GM12878 (cell line): ENCODE results near the gene NADSYN1. TPM values are rescaled to one million over a fixed set of nuclear protein-coding genes. Genes with fewer than 3 reads are reported as not detected.

Experiments
- ATF7 ChIP-seq: fragments of 450-650 bp; IDR thresholded peaks from 2 replicates; pipeline ENCODE4 v1.6.1; 2016; ENCODE audit warnings: low read depth, mild to moderate bottlenecking
- BCL3 ChIP-seq: IDR thresholded peaks from 2 replicates; pipeline ENCODE4 v1.6.1; 2011; ENCODE audit warnings: borderline replicate concordance, low read depth, mild to moderate bottlenecking, moderate library complexity, low read length; ENCODE audit not compliant: insufficient read depth, poor library complexity, severe bottlenecking
- BHLHE40 ChIP-seq, 2 experiments: fragments of 450-650 bp in 1 of 2; IDR thresholded peaks; 2 replicates each; pipeline ENCODE4 v1.6.1; 2011 to 2017; ENCODE audit warnings: low read depth in 2 of 2, borderline replicate concordance in 1 of 2, improper control_type of control experiment in 1 of 2, low read length in 1 of 2, mild to moderate bottlenecking in 1 of 2
- DPF2 ChIP-seq: fragments of 450-650 bp; IDR thresholded peaks from 2 replicates; pipeline ENCODE4 v1.6.1; 2017; ENCODE audit warnings: mild to moderate bottlenecking
- GABPA ChIP-seq: IDR thresholded peaks from 2 replicates; pipeline ENCODE4 v1.6.1; 2014; ENCODE audit warnings: antibody characterized with exemption, low read depth, mild to moderate bottlenecking, inconsistent platforms
- HCFC1 ChIP-seq: fragments of 150-350 bp; IDR thresholded peaks from 2 replicates; pipeline ENCODE4 v1.6.1; 2014; ENCODE audit warnings: low read length
- IKZF2 ChIP-seq, 2 experiments: fragments of 450-650 bp; IDR thresholded peaks; 2 replicates each; pipeline ENCODE4 v1.6.1; 2017; ENCODE audit warnings: mild to moderate bottlenecking in 2 of 2, moderate library complexity in 2 of 2
- JUNB ChIP-seq: IDR thresholded peaks from 2 replicates; pipeline ENCODE4 v1.6.1; 2016; ENCODE audit warnings: antibody characterized with exemption, mild to moderate bottlenecking
- MEF2B ChIP-seq: fragments of 450-650 bp; IDR thresholded peaks from 2 replicates; pipeline ENCODE4 v1.6.1; 2018; ENCODE audit warnings: mild to moderate bottlenecking, moderate library complexity; ENCODE audit not compliant: partially characterized antibody, poor library complexity, severe bottlenecking
- NR2F1 ChIP-seq: fragments of 450-650 bp; conservative IDR thresholded peaks from 2 replicates; pipeline ENCODE4 v1.6.1; 2017; ENCODE audit warnings: mild to moderate bottlenecking
- POLR2AphosphoS2 ChIP-seq: IDR thresholded peaks from 2 replicates; pipeline ENCODE4 v1.6.1; 2011; ENCODE audit warnings: low read depth, mild to moderate bottlenecking, low read length, improper control_type of control experiment, moderate library complexity
- RUNX3 ChIP-seq: IDR thresholded peaks from 2 replicates; pipeline ENCODE4 v1.6.1; 2012; ENCODE audit warnings: low read length, inconsistent platforms
- SPI1 ChIP-seq: IDR thresholded peaks from 2 replicates; pipeline ENCODE4 v1.6.1; 2011; ENCODE audit warnings: low read depth, mild to moderate bottlenecking, low read length, moderate library complexity, borderline replicate concordance; ENCODE audit not compliant: insufficient read depth
- SREBF1 ChIP-seq: IDR thresholded peaks from 2 replicates; pipeline ENCODE4 v1.6.1; 2012; ENCODE audit warnings: mild to moderate bottlenecking, low read length
- STAT3 ChIP-seq: IDR thresholded peaks from 2 replicates; pipeline ENCODE4 v1.6.1; 2011; ENCODE audit warnings: low read depth, low read length, improper control_type of control experiment
- TAF1 ChIP-seq: IDR thresholded peaks from 2 replicates; pipeline ENCODE4 v1.6.1; 2011; ENCODE audit warnings: mild to moderate bottlenecking, low read depth, low read length, borderline replicate concordance
- ZNF217 ChIP-seq: fragments of 450-650 bp; IDR thresholded peaks from 2 replicates; pipeline ENCODE4 v1.6.1; 2017; ENCODE audit warnings: antibody characterized with exemption, mild to moderate bottlenecking
- polyA plus RNA-seq, 11 experiments: library from polyadenylated mRNA; depleted of rRNA in 4 of 11; unstranded in 6 of 11; stranded (reverse) in 5 of 11; fragments of >200 nt; fragmentation: Nextera tagmentation in 4 of 11; fragmentation: Illumina TruSeq in 1 of 11; extraction: Ambion mirVana in 4 of 11; extraction: Trizol in 1 of 11; gene quantifications; 1 replicate in 1 of 11; 2 replicates in 10 of 11; pipeline versions ENCODE4 v1.2.1 to v1.2.3, GENCODE V29; 2011 to 2016; ENCODE audit warnings: inconsistent platforms in 2 of 11, missing spikeins in 2 of 11, low read depth in 1 of 11
- total RNA-seq, 4 experiments: library from RNA; depleted of rRNA in 3 of 4; stranded (reverse); fragments of >200 nt in 3 of 4; fragmentation: Illumina TruSeq in 1 of 4; extraction: Trizol in 1 of 4; gene quantifications; 2 replicates each; pipeline versions ENCODE4 v1.2.1 to v1.2.3, GENCODE V29; 2013 to 2021
- TF ChIP-seq, protein P1 (sequence below): fragments of 450-650 bp; IDR thresholded peaks from 2 replicates; pipeline ENCODE4 v1.6.1; 2016; ENCODE audit warnings: mild to moderate bottlenecking, moderate library complexity, borderline replicate concordance
- TF ChIP-seq, protein P2 (sequence below), 3 experiments: IDR thresholded peaks in 2 of 3; conservative IDR thresholded peaks in 1 of 3; 2 replicates each; pipeline ENCODE4 v1.5.1; 2011; ENCODE audit warnings: low read depth in 3 of 3, low read length in 3 of 3, mild to moderate bottlenecking in 3 of 3, control low read depth in 2 of 3, moderate library complexity in 2 of 3, inconsistent platforms in 1 of 3, mixed read lengths in 1 of 3; ENCODE audit not compliant: control insufficient read depth in 2 of 3, insufficient read depth in 1 of 3; ENCODE audit errors: extremely low read depth in 1 of 3
- TF ChIP-seq, protein P3 (sequence below): IDR thresholded peaks from 2 replicates; pipeline ENCODE4 v1.6.1; 2012; ENCODE audit warnings: mild to moderate bottlenecking, low read depth, low read length

The NADSYN1 gene
- total and polyA plus RNA-seq, 10 of the 15 experiments (the other 5 are each of a cell fraction or from before 2014, with no cell fraction given) = 12.2 to 90.2 (median 69.5) TPM

DNA sequence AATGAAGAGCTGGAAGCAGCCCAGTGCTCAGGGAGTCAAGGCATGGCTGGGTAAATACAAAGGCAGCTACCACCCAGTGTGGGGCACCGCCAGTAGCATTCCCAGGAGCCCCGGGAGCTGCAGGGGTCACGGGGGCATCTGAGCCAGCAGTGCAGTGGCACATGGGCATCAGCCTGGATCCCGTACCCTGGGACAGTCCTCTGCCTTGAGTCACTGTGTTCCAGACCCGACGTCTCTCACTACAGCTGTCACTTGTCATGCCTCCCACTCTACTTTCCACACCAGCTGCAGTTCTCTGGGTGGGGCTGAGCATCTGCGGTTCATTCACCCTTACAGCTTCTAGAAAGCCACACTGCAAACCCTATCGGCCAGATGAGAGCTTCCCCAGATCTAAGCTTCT lies 34.4 kb upstream of the NADSYN1 start (continued):
- TF ChIP-seq, protein P1, sequence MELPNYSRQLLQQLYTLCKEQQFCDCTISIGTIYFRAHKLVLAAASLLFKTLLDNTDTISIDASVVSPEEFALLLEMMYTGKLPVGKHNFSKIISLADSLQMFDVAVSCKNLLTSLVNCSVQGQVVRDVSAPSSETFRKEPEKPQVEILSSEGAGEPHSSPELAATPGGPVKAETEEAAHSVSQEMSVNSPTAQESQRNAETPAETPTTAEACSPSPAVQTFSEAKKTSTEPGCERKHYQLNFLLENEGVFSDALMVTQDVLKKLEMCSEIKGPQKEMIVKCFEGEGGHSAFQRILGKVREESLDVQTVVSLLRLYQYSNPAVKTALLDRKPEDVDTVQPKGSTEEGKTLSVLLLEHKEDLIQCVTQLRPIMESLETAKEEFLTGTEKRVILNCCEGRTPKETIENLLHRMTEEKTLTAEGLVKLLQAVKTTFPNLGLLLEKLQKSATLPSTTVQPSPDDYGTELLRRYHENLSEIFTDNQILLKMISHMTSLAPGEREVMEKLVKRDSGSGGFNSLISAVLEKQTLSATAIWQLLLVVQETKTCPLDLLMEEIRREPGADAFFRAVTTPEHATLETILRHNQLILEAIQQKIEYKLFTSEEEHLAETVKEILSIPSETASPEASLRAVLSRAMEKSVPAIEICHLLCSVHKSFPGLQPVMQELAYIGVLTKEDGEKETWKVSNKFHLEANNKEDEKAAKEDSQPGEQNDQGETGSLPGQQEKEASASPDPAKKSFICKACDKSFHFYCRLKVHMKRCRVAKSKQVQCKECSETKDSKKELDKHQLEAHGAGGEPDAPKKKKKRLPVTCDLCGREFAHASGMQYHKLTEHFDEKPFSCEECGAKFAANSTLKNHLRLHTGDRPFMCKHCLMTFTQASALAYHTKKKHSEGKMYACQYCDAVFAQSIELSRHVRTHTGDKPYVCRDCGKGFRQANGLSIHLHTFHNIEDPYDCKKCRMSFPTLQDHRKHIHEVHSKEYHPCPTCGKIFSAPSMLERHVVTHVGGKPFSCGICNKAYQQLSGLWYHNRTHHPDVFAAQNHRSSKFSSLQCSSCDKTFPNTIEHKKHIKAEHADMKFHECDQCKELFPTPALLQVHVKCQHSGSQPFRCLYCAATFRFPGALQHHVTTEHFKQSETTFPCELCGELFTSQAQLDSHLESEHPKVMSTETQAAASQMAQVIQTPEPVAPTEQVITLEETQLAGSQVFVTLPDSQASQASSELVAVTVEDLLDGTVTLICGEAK = no peak
- TF ChIP-seq BCL3 = no peak
- TF ChIP-seq, protein P2, sequence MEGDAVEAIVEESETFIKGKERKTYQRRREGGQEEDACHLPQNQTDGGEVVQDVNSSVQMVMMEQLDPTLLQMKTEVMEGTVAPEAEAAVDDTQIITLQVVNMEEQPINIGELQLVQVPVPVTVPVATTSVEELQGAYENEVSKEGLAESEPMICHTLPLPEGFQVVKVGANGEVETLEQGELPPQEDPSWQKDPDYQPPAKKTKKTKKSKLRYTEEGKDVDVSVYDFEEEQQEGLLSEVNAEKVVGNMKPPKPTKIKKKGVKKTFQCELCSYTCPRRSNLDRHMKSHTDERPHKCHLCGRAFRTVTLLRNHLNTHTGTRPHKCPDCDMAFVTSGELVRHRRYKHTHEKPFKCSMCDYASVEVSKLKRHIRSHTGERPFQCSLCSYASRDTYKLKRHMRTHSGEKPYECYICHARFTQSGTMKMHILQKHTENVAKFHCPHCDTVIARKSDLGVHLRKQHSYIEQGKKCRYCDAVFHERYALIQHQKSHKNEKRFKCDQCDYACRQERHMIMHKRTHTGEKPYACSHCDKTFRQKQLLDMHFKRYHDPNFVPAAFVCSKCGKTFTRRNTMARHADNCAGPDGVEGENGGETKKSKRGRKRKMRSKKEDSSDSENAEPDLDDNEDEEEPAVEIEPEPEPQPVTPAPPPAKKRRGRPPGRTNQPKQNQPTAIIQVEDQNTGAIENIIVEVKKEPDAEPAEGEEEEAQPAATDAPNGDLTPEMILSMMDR (IDR thresholded peaks at IDR 0.05 in 2 of 3, conservative IDR thresholded peaks at IDR 0.05 in 1 of 3; ENCODE audit: control insufficient read depth in 2 of 3, extremely low read depth in 1 of 3, insufficient read depth in 1 of 3, low read depth in 3 of 3, low read length in 3 of 3) = no peak
- no peak; the same call in 1 of the 2 replicates for TF ChIP-seq NR2F1
- TF ChIP-seq STAT3 = no peak
- no peak for TF ChIP-seq ZNF217
- no peak for TF ChIP-seq SREBF1
- TF ChIP-seq ATF7 = no peak
- TF ChIP-seq, protein P3, sequence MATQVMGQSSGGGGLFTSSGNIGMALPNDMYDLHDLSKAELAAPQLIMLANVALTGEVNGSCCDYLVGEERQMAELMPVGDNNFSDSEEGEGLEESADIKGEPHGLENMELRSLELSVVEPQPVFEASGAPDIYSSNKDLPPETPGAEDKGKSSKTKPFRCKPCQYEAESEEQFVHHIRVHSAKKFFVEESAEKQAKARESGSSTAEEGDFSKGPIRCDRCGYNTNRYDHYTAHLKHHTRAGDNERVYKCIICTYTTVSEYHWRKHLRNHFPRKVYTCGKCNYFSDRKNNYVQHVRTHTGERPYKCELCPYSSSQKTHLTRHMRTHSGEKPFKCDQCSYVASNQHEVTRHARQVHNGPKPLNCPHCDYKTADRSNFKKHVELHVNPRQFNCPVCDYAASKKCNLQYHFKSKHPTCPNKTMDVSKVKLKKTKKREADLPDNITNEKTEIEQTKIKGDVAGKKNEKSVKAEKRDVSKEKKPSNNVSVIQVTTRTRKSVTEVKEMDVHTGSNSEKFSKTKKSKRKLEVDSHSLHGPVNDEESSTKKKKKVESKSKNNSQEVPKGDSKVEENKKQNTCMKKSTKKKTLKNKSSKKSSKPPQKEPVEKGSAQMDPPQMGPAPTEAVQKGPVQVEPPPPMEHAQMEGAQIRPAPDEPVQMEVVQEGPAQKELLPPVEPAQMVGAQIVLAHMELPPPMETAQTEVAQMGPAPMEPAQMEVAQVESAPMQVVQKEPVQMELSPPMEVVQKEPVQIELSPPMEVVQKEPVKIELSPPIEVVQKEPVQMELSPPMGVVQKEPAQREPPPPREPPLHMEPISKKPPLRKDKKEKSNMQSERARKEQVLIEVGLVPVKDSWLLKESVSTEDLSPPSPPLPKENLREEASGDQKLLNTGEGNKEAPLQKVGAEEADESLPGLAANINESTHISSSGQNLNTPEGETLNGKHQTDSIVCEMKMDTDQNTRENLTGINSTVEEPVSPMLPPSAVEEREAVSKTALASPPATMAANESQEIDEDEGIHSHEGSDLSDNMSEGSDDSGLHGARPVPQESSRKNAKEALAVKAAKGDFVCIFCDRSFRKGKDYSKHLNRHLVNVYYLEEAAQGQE = no peak
- TF ChIP-seq SPI1 = no peak
- no peak for TF ChIP-seq HCFC1
- TF ChIP-seq MEF2B = peak; percentile 25
- TF ChIP-seq BHLHE40 (IDR thresholded peaks at IDR 0.05; ENCODE audit: borderline replicate concordance in 1 of 2, low read depth in 2 of 2, low read length in 1 of 2) = 0 out of 4 replicates have a peak, but pooled peaks of 1 of the 2 experiments have one; percentile 27
- peak; percentile 73 for TF ChIP-seq RUNX3
- no peak for TF ChIP-seq JUNB
- TF ChIP-seq IKZF2 (IDR thresholded peaks at IDR 0.05) = peak; percentile 40 to 51; a peak in 2 of 4 replicates
- no peak for TF ChIP-seq TAF1
- peak; percentile 73; the same call in 1 of the 2 replicates for TF ChIP-seq DPF2
- TF ChIP-seq GABPA = no peak
- TF ChIP-seq POLR2AphosphoS2 = no peak
